ENCODE measurements around the gene SEC61G. TPM values are rescaled to one million over a fixed set of nuclear protein-coding genes. Genes with fewer than 3 reads are reported as not detected.

Gene SEC61G
- total RNA-seq, 2 donors from 2014 or later, result 149 to 166 TPM

DNA sequence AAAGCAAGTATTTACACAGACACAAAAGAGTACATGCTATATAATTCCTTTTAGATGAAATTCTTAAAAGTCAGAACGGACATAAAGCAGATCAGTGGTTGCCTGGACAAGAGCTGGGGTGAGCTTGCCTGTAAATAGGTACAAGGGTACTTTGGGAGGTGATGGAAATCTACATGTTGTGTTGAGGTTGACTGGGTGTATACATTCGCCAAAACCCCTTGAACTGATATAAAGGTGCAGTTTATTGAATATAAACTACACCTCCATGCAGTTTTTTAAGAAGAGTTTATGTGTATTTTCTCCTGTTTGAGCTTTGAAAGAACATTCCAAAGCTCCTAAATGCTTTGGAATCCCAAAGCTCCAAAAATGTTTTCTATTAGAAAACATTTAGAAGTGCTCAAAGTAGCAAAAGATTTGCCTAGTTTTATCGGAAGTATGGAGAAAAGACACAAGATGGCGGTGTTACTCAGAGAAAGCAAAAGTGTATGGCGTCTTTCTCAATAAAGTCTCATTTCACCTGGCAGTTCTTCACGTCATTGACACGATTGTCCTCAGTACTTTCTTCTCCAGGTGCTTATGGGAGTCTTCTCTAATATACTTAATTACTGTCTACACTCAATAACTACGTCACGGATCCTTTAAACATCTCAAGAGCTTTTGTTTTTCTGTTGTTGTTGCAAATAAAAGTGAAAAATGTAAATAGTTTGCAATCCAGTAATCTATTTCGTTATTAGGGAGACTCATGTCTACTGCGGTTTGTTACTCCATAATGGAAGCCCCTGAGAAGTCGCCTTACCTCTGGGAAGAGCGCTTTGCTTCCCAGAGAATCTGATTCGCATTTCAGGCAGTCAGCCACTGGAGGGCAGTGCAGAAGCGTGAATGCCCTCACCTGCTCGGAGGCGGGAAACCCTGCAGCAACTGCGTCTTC lies 14.7 kb upstream of the SEC61G start:
- Histone ChIP-seq H3K9me3 (ENCODE audit: control insufficient read depth, low read length) (peaks cover 8% of the 10 kb centered on the region), H3K27me3 (ENCODE audit: control insufficient read depth, insufficient read depth, low read length, poor library complexity, severe bottlenecking) (no peaks in the 10 kb centered on the region), H3K27ac (ENCODE audit: low read depth, low read length) (no peak overlapping the region), H3K36me3 (ENCODE audit: control insufficient read depth, insufficient read depth, low read length) (no peaks in the 10 kb centered on the region), H3K9ac (ENCODE audit: extremely low read depth, low read length, poor library complexity, severe bottlenecking) (no peak overlapping the region), H3K4me3 (ENCODE audit: low read length) (no peak overlapping the region), H3K4me1 (ENCODE audit: control insufficient read depth, insufficient read depth, low read length) (no peaks in the 10 kb centered on the region)
- 22 to 40% methylated on average over 11 to 18 of the region's 18 CpGs for WGBS, 2 experiments (ENCODE audit: insufficient coverage in 1 of 2, insufficient read length in 1 of 2)
- Mint-ChIP-seq H3K36me3 (ENCODE audit: low read depth) (peaks cover 3% of the 10 kb centered on the region), H3K4me1 (peaks cover 2% of the 10 kb centered on the region), H3K4me3 (peak overlapping the region; percentile 33), H3K9me3 (peaks cover 28% of the 10 kb centered on the region), H3K27ac (no peak overlapping the region), H3K27me3 (ENCODE audit: insufficient read depth) (peaks cover 10% of the 10 kb centered on the region)
- peak; percentile 95 for DNase-seq
- TF ChIP-seq, protein P1, sequence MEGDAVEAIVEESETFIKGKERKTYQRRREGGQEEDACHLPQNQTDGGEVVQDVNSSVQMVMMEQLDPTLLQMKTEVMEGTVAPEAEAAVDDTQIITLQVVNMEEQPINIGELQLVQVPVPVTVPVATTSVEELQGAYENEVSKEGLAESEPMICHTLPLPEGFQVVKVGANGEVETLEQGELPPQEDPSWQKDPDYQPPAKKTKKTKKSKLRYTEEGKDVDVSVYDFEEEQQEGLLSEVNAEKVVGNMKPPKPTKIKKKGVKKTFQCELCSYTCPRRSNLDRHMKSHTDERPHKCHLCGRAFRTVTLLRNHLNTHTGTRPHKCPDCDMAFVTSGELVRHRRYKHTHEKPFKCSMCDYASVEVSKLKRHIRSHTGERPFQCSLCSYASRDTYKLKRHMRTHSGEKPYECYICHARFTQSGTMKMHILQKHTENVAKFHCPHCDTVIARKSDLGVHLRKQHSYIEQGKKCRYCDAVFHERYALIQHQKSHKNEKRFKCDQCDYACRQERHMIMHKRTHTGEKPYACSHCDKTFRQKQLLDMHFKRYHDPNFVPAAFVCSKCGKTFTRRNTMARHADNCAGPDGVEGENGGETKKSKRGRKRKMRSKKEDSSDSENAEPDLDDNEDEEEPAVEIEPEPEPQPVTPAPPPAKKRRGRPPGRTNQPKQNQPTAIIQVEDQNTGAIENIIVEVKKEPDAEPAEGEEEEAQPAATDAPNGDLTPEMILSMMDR (conservative IDR thresholded peaks at IDR 0.05), result peak; percentile 90

DNA sequence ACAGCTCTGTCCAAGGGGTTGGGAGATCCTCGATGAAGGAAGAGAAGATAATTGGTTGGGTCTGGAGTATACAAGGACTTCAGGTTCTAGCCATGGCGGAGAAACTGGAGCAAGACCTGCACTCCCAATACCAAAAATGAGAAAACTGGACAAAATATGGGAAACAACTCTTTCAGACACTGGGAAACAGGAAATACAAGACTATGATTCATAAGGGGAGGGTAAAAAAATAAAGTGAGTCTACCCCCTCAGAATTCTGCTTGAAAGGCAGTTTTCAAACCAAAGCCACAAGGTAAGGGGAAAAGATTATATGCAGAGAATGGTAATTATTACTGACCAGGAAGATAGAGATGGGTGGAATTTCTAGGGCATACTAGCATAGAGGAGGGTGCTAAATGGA lies 10.2 kb upstream of the SEC61G start:
- TF ChIP-seq, protein P1 (conservative IDR thresholded peaks at IDR 0.05), result no peak
- Mint-ChIP-seq H3K4me1 (peaks cover 2% of the 10 kb centered on the region), H3K36me3 (ENCODE audit: low read depth) (no peaks in the 10 kb centered on the region), H3K4me3 (no peak overlapping the region), H3K9me3 (peaks cover 2% of the 10 kb centered on the region), H3K27ac (no peak overlapping the region), H3K27me3 (ENCODE audit: insufficient read depth) (peaks cover 1% of the 10 kb centered on the region)
- Histone ChIP-seq H3K27me3 (ENCODE audit: control insufficient read depth, insufficient read depth, low read length, poor library complexity, severe bottlenecking) (no peaks in the 10 kb centered on the region), H3K4me1 (ENCODE audit: control insufficient read depth, insufficient read depth, low read length) (no peaks in the 10 kb centered on the region), H3K4me3 (ENCODE audit: low read length) (no peak overlapping the region), H3K9ac (ENCODE audit: extremely low read depth, low read length, poor library complexity, severe bottlenecking) (no peak overlapping the region), H3K27ac (ENCODE audit: low read depth, low read length) (no peak overlapping the region), H3K36me3 (ENCODE audit: control insufficient read depth, insufficient read depth, low read length) (no peaks in the 10 kb centered on the region), H3K9me3 (ENCODE audit: control insufficient read depth, low read length) (no peaks in the 10 kb centered on the region)
- 94% methylated on average over 2 of the region's 2 CpGs; no CpG with 5 or more reads in 1 of the 2 experiments for WGBS, 2 experiments (ENCODE audit: insufficient coverage in 1 of 2, insufficient read length in 1 of 2)
- DNase-seq, result no peak

DNA sequence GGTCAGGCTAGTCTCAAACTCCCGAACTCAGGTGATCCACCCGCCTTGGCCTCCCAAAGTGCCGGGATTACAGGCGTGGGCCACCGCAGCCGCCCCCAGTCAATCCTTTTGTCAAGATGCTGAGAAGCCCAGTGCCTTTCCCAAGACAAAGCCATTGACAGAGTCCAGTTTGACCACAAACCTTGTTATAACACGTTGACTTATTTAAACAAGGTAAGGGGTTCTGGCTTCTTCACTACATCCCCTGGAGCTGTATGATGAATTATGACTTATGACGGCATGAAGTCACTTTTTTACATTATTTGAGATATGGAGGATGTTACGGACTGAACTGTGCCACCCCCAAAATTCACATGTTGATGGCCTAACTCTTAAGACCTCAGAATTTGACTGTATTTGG lies 5.8 kb upstream of the SEC61G start:
- Histone ChIP-seq H3K27me3 (ENCODE audit: control insufficient read depth, insufficient read depth, low read length, poor library complexity, severe bottlenecking) (no peaks in the 10 kb centered on the region), H3K27ac (ENCODE audit: low read depth, low read length) (no peak overlapping the region), H3K4me1 (ENCODE audit: control insufficient read depth, insufficient read depth, low read length) (no peaks in the 10 kb centered on the region), H3K9me3 (ENCODE audit: control insufficient read depth, low read length) (no peaks in the 10 kb centered on the region), H3K4me3 (ENCODE audit: low read length) (no peak overlapping the region), H3K9ac (ENCODE audit: extremely low read depth, low read length, poor library complexity, severe bottlenecking) (no peak overlapping the region), H3K36me3 (ENCODE audit: control insufficient read depth, insufficient read depth, low read length) (no peaks in the 10 kb centered on the region)
- Mint-ChIP-seq H3K36me3 (ENCODE audit: low read depth) (no peaks in the 10 kb centered on the region), H3K4me3 (no peak overlapping the region), H3K27ac (no peak overlapping the region), H3K27me3 (ENCODE audit: insufficient read depth) (no peaks in the 10 kb centered on the region), H3K9me3 (no peaks in the 10 kb centered on the region), H3K4me1 (no peaks in the 10 kb centered on the region)
- no peak for DNase-seq
- TF ChIP-seq, protein P1 (conservative IDR thresholded peaks at IDR 0.05), result no peak
- WGBS, 2 experiments (ENCODE audit: insufficient coverage in 1 of 2, insufficient read length in 1 of 2), result 95 to 100% methylated on average over 6 to 9 of the region's 9 CpGs
